Amniotic epithelial cell (primary cell): ENCODE data around the gene BCO2.
A peak's percentile ranks its signal among the peaks of the same experiment; 100 is the strongest.

Source experiments
- DNase-seq: peaks from one replicate; pipeline ENCODE4 v3.0.0-alpha.2; 2010; ENCODE audit warnings: low read depth

The BCO2 gene

GRCh38 chr11:112249871-112250610 is 74.7 kb downstream of the BCO2 start:
- DNase-seq: no peak

GRCh38 chr11:112253605-112254242 is 78.4 kb downstream of the BCO2 start:
- no peak for DNase-seq

GRCh38 chr11:112255067-112255720 is 79.9 kb downstream of the BCO2 start:
- peak; percentile 63 for DNase-seq

GRCh38 chr11:112260490-112260889 is 85.2 kb downstream of the BCO2 start, which contains the start of gene PLET1:
PLET1 (minus strand) TSS chr11:112260860; CDS start chr11:112260589, 271 bp downstream.
- no peak for DNase-seq

- no peak for DNase-seq
These were observed 90.5 kb downstream of the BCO2 start for GRCh38 chr11:112265659-112266409.

- no peak for DNase-seq
These were observed 91.1 kb downstream of the BCO2 start for GRCh38 chr11:112266410-112266778.

- no peak for DNase-seq
These were observed 91.9 kb downstream of the BCO2 start for GRCh38 chr11:112267188-112267591.

- no peak for DNase-seq
These were observed 93.1 kb downstream of the BCO2 start for GRCh38 chr11:112268406-112268805.
